Umbilical cord (tissue), 2 donors: ENCODE results near the gene CD151. TPM values are rescaled to one million over a fixed set of nuclear protein-coding genes. Genes with fewer than 3 reads are reported as not detected.

ENCODE experiments used
- DNase-seq: peaks from one replicate; pipeline ENCODE4 v3.0.0-alpha.2; 2015; ENCODE audit warnings: low spot score
- total RNA-seq: library from RNA; depleted of rRNA; stranded (reverse); fragments of >200 nt; gene quantifications from one replicate; pipeline ENCODE4 v1.2.3, GENCODE V29; 2014; ENCODE audit warnings: low replicate concordance; ENCODE audit not compliant: insufficient read depth

CD151 gene
- total RNA-seq, 1 donor from 2014 or later = 159 TPM

DNA sequence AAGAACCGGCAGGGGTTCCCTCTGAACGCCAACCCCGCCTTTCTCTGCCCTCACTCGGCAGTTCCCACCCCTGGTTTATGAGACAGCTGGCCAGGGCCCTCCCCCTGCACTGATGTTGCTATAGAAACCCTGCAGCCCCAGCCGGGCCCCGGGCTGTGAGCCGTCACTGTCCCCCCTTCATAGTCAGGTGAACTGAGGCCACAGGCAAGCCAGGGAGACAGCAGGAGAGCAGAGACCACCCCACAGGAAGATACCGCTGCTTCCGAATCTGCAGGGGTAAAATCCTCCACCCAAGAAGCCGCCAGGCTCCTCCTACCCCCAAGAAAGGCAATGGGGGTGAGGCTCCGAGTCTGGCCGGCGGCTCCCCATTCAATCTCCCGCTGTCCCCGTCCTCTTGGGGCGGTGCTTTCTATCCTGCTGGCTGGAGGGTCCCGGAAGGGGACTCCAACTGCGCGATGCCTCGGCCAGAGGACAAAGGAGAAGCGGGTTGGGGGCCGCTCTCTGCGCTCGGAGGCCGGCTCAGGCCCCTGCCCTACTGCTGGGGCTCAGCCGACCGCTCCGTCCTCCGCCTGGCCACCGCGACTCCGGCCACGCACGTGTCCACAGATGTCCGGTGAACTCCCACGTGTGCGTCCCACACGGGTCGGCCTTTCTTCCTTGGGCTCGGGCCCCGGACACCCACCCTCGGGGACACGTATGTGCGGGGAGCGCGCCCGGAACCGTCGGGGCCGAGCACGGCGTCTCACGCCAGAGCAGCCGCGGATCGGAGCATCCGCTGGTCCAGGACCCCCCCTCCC, 35.3 kb upstream of the CD151 start:
- DNase-seq = peak; percentile 97

DNA sequence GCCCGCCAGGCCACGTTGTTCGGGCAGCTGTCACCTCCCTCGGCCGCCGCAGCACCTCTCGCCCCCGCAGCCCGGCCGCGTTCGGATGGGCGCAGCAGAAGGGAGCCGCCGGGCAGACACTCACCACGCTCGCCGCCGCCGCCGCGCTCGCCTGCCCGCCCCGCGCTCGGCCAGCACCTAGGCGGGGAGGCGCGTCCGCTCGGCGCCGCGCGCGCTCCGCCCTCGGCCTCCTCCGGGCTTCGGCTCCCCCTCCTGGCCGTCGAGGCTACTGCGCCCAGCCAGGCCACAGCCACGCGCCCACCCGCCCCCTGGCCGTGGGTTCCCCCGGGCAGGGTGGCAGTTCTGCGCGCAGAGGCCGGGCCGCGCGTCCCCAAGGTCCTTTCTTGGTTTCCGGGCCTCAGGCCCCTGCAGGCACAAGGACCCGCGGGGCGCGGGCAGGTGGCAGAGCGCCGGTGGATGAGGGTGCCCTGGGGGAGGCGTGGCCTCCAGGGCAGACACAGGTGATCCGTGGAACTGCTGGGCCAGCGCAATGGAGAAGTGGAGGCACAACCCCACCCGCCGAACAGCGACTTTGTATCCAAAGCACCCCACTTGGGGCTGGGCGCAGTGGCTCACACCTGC, 34.5 kb upstream of the CD151 start, which contains the start of gene SLC25A22:
Gene SLC25A22, minus strand, starts transcription at position 189 of the 621 bp plus-strand sequence. CDS start 3,275 bp downstream, outside the sequence.
- DNase-seq = peak; percentile 84

DNA sequence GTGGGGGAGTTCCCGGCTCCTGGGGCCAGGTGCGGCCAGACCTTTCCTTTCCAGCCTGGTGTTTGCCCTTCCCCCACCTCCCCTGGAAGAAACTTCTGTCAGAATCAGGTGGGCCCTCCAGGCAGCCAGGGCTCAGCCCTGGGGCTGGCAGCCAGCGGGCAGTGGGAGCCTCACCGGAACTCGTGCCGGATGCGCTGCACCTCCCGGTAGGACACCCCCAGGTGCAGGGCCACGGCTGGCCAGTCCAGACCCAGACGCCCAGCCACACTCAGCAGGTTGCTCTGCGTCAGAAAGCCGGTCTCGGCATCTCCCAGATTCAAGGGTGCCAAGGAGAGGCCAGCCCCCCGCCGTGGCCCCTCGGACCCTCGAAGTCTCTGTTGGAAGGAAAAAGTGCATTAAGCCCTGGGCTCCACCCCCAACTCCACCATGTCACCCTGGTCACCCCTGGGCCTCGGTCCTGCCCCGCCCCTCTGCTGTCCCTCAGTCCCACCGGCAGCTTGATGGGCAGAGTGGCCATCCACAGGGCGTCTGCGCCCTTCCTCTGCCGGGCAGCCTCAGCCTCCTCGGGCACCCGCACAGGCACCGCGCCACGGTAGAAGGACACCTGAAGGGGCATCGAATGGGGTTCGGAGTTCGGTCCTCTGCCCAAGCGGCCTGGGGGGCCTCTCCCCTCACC, 33.0 kb upstream of the CD151 start:
- no peak for DNase-seq

DNA sequence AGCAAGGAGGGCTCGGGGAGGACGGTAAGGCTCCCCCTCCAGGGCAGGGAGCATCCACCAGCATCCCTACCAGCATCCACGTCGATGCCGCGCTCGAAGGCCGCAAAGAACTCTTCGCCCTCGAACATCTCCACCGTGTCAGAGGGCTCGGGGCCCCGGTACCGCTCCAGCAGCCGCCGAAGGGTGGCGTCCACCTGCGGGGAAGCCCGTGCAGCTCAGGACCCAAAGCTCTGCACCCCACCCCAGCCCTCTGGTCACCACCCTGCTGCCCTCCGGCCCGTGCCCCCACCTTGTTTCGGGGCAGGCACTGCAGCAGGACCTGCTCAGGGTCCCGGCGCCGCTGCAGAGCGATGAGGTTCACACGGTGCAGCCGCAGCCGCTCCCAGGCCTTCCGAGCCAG, 32.3 kb upstream of the CD151 start:
- no peak for DNase-seq

DNA sequence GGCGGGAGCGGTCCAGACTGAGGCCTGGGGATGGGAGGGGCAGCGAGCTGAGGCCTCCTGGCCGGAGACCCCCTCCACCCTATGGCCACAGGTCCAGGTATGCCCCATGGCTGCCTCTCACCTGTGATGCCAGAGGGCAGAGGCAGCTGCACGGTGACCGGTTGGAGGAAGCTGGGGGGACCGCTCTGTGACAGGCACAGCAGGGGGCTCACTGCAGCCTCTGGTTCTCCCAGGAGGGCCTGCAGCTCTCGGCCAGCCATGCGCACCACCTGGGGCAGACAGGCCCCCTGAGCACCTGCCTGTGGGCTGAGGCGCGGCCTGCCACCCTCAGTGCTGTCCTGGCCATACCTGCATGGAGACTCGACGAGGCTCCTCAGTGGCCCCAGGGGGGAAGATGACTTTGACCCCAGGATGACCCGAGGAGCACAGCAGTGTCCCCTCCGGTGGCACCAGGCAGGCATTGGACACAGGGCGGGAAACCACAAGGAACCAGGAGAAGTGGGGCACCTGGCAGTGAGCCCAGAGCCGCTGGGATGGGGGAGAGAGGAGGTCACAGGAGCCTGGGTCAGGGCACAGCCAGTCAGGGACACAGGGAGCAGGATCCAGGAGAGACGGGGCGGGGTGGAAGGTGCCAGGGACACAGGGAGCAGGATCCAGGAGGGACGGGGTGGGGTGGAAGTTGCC, 31.5 kb upstream of the CD151 start:
- DNase-seq = no peak

GRCh38 chr11:802018-802617, 30.6 kb upstream of the CD151 start:
- no peak for DNase-seq

DNA sequence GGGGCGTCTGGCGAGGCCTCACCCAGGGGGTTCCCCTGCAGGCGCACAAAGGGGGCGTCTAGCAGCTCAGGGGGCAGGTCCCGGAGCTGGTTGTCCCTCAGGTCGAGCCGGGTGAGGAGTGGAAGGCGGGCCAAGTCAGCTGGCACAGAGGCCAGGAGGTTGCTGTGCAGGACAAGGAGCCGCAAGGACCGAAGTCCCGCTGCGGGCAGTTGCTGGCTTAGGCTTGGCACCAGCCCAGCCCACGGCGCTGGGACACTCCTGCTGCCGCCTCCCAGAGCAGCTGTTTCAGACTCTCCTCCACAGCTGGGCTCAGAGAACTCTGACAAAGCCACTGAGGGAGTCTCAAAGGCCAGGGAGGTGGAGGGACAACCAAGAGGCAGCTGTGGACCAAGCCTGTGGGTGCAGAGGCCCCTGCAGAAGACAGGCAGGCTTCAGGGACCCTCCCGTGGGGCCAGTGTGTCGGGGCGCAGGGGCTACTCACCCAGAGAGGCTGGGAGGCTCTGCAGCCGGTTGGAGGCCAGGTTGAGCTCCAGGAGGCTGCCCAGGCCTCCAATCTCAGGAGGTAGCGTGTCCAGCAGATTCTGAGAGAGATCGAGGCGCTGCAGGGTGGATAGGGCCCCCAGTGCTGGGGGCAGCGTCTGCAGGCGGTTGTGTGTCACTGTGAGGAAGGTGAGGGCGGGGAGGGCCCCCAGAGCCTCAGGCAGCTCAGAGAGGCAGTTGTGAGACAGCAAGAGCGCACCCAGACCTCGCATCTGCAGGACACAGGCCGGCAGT, 29.9 kb upstream of the CD151 start:
- DNase-seq = no peak

DNA sequence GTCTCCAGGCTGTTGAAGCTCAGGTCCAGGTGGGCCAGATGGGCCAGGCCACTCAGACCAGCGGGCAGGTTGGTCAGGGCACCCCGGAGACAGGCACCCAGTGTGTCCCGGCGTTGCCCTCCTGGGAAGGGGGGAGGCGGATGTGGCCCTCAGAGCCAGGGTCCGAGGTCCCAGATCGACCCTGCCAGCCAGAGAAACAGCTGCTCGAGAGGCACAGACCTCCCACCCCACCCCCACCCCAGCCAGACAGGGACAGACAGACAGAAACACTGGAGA, 29.3 kb upstream of the CD151 start:
- DNase-seq = no peak

GRCh38 chr11:803770-804598, 28.8 kb upstream of the CD151 start:
- peak; percentile 59 for DNase-seq

DNA sequence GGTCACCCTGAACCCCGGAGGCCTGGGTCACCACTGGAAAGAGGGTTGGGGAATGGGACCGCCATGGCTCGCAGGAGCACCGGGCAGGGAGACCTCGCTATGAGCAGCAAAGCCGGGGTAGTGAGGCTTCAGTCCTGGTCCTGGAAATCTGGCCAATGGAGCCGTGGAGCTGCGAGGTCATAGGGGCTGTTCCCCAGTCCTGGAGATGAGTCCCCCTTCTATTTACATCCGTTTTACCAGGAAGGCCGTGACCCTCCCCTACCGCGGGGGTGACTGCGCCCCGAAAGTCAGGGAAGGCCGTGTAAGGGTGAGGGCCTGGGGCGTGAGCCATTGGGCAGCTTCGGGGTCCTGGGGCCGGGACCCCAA, 28.2 kb upstream of the CD151 start:
- no peak for DNase-seq

- no peak for DNase-seq
These were observed 24.1 kb upstream of the CD151 start for GRCh38 chr11:808427-809286.

- DNase-seq = peak; percentile 99
These were observed 23.3 kb upstream of the CD151 start, which contains the start of gene RPLP2 for GRCh38 chr11:809287-810039. Gene RPLP2 (plus strand): TSS chr11:809967. CDS start chr11:810235, 268 bp downstream.

DNA sequence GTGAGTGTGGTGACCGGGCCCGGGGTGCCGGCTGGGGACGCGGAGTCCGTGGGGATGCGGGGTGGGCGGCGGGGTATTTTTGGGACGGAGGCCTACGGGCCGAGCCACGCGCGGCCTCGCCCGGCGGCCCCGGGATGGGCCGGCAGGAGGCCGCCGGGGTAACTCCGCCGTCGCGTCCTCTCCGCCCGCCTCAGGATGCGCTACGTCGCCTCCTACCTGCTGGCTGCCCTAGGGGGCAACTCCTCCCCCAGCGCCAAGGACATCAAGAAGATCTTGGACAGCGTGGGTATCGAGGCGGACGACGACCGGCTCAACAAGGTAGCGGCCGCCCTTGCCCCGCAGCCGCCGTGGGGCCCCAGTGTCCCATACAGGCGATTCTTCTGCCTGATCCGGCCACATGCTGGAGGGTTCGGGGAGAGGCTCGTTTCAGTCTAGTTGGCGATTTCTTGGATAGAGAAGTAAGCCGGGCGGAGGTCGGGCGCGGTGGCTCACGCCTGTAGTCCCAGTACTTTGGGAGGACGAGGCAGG, 22.6 kb upstream of the CD151 start:
- DNase-seq = no peak

DNA sequence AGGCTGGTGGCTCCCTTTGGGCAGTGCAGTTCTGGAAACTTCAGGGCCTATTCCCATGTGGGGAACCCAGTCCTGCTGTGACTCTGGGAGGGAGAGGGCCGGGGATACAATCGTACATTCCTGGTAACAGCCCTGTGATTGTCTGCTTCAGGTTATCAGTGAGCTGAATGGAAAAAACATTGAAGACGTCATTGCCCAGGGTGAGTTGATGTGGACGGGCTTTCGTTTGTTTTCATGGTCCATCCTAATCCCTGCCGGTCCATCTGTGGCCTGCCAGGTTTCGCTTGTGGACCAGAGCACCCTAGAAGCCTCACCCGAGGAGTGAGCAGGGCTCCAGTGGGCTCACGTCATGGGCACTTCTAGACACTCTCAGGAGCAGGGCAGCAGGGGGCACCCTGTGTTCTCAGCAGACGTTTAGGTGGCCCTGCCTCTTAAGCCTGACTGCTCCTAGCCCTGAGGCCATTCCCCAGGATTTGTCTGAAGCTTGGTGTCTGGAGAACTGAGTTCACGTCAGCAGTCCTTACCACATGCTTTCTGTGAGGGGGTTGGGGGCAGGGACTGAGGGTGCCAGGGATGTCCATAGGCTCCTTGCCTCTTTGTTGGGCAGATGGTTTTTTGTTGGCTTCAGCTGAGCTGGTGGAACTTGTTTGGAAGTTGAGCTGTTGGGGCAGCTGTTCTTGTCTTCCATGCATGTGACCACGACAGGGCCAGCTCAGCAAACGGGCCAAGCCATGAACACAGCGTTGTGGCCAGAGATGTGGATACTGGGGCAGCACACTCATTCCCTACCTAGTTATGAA, 21.1 kb upstream of the CD151 start:
- DNase-seq = no peak

DNA sequence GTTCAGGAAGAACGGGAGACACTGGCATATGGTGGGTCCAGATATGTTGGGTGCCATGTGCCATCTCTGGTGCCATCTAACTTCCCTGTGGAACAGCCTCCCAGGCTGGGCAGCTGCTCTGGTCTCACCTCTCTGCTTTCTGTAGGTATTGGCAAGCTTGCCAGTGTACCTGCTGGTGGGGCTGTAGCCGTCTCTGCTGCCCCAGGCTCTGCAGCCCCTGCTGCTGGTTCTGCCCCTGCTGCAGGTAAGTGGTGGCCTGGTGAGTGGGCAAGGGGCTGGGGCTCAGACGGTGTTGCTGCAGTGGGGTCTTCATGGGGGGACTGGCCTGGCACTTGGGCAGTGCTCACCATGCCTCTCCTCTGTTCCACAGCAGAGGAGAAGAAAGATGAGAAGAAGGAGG, 20.4 kb upstream of the CD151 start:
- DNase-seq = no peak

DNA sequence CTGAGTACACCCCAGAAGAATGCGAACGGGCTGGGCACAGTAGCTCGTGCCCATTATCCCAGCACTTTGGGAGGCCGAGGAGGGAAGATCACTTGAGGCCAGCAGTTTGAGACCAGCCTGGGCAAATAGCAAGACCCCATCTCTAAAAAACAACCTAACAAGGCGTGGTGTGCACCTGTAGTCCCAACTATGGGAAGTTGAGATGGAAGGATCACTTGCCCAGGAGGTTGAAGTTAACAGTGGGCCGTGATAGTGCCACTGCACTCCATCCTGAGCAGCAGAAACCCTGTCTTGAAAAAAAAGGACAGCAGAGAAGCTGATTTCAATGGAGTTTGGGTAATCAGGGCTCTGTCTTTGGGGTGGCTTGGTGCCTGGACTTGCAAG, 19.7 kb upstream of the CD151 start:
- no peak for DNase-seq

DNA sequence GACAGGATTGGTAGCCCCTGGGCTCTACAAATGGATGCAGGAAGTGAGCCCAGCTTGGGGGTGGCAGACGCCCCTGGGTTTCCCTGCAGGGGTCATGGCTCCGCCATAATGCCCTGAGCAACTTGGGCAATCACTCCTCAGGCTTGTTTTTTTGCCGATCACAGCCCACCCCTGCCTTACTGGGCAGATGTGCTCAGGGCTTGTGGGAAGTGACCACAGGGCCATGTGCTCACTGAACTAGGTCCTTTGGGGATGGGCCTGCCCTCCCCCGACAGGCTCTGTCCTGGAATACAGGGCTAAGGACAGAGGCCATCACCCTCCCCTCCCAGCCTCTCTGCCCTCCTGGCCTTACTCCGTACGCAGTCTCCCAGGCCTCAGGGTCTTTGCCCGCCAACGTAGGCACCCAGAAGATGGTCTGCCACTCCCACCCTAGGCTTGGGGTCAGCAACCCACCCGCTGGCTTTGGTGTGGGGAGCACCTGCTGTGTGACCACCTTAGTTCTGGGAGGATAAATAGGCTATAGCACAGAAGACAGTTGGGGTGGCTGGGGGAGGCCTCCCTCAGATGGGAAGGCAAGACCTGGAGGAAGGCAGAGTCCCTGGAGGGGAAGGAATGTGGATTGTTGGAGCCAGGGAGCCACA, 19.2 kb upstream of the CD151 start:
- no peak for DNase-seq
